MM.1S (cell line): Measurements from ENCODE around the gene VPS25.

Experiments used
- CTCF ChIP-seq: fragments of 300-600 bp; sonication (generic); IDR thresholded peaks from 2 replicates; pipeline ENCODE4 v1.5.1; 2016; ENCODE audit warnings: antibody characterized with exemption, low read length, mixed read lengths
- EZH2 ChIP-seq: fragments of 300-600 bp; sonication (generic); optimal IDR thresholded peaks from 2 replicates; pipeline ENCODE3; 2017; ENCODE audit warnings: low read depth, mild to moderate bottlenecking, antibody characterized with exemption, low read length, mixed read lengths
- EZH2phosphoT487 ChIP-seq: fragments of 300-600 bp; sonication (generic); IDR thresholded peaks from 2 replicates; pipeline ENCODE4 v1.6.1; 2018; ENCODE audit warnings: antibody characterized with exemption, low read length

- TF ChIP-seq EZH2phosphoT487, result no peak
- TF ChIP-seq CTCF, result no peak
- no peak for TF ChIP-seq EZH2
Measured at GRCh38 chr17:42779936-42780850, 6.9 kb downstream of the VPS25 start, which contains the start of gene WNK4.
